Measurements from ENCODE around the gene NIP7.
"Not testable (repeated sequence)": the region's sequence is repeated elsewhere in the genome, so short reads cannot be mapped to it uniquely, and the experiment has no call there.

Gene NIP7

GRCh38 chr16:69346683-69347082 lies 7.1 kb downstream of the NIP7 start:
- DNase-seq, result no peak

- no peak for DNase-seq
Measured at GRCh38 chr16:69348222-69348621, 8.7 kb downstream of the NIP7 start.

DNA sequence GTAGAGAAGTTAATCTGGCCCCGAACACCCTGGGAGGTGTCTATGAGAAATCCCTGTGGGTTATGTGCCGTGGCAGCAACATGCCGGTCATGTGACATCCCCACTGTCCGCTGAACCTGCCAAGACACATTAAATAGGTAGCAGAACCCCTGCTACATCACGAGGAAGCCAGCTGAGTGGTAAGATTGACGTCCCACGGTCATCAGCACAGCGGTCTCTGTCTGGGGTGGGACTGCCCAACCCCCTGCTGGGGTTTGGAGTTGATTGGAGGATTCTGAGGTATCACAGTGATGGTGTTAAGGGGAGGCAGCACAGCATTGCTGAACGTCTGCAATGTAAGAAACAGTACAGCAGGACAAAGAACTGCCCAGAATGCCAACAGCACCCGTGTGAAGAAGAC lies 10.0 kb downstream of the NIP7 start:
- DNase-seq, result no peak

GRCh38 chr16:69350536-69351133 lies 11.1 kb downstream of the NIP7 start:
- no peak for DNase-seq

DNA sequence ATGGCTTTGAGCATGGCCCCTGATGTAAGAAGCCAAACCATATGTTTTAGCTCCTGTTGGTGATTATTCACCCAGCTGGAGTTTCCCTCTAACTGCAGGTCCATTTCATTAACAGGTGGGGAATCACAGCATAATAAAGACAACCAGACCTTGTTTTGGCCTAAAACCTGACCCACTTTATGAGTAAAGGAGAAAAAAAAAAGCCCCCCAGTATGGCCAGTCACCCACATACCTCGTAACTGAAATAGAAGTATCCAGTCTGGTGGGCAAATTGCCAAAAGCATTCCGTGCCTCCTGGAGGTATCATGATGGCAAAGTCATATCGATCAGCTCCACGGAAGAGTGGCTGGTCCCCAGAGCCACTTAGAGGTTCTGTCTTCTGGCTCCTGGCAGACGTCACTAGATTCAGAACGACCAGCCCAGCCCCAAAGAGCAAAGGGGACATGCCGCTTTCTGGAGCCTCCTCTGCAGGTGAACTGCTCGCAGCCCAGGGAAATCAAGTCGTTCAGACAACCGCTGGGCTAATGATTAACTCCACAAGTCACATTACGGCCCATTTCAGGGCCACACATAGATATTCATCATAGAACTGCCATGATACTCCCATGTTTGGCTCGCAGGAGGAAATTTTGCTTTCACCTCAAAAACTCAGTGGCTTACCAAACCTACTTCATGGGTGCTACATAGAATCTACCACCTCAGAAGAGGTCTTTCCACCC lies 11.9 kb downstream of the NIP7 start, which contains the start of gene TMED6:
Gene TMED6 (minus strand): TSS at position 478 of the 719 bp plus-strand sequence. CDS start 33 bp downstream, at position 445.
- DNase-seq, result no peak

DNA sequence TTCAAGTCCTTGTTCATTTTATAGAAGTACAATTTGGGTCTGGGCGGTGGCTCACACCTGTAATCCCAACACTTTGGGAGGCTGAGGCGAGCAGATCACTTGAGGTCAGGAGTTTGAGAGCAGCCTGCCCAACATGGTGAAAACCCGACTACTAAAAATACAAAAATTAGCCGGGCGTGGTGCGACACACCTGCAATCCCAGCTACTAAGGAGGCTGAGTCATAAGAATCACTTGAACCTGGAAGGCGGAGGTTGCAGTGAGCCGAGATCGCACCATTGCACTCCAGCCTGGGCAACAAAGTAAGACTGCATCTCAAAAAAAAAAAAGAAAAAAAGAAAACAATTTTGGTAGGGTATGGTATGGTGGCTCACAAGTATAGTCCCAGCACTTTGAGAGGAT lies 20.5 kb downstream of the NIP7 start:
- not testable (repeated sequence) for DNase-seq

GRCh38 chr16:69363281-69363717 lies 23.7 kb downstream of the NIP7 start:
- no peak for DNase-seq

- DNase-seq, result no peak
Measured at GRCh38 chr16:69364088-69364487, 24.5 kb downstream of the NIP7 start.

- no peak for DNase-seq
Measured at GRCh38 chr16:69365901-69366300, 26.3 kb downstream of the NIP7 start.

- peak in 1 of 2 donors; percentile 35 for DNase-seq
Measured at GRCh38 chr16:69366431-69366830, 26.9 kb downstream of the NIP7 start.

DNA sequence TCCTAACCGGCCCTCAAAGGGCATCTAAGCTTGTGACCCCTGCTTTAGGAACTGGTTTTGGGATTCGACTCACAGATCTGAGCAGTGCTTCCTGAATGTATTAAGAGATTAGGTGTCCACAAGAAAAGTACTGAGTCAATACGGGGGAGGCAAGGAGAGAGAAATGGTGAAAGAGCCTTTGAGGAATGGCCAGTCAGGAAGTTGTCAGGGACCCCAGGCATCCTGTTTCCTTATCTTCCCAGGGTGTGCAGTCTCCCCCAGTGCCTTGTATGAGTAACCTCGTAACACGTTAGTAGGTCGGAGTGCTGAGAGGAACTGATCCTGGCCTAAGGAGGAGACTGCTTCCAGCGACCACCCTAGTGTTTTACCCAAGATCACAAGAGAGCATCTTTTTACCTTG lies 28.4 kb downstream of the NIP7 start:
- DNase-seq, result no peak

DNA sequence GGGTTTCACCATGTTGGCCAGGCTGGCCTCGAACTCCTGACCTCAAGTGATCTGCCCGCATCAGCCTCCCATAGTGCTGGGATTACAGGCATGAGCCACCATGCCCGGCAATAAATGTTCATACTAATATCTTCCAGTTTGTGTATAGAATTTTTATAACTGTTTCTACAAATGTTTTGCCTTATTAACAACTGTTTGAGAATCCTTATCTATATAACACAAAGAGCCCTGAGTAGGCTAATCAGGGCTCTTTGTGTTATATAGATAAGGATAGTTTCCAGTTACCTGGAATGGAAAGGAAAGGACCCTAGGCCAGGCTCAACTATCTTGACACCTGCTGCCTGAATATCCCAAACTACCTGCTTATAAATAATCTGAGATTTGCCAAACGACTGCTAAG lies 29.3 kb downstream of the NIP7 start:
- DNase-seq, result no peak

GRCh38 chr16:69371564-69371963 lies 32.0 kb downstream of the NIP7 start:
- no peak for DNase-seq

- no peak for DNase-seq
Measured at GRCh38 chr16:69373019-69373418, 33.4 kb downstream of the NIP7 start.

GRCh38 chr16:69376393-69377059 lies 37.0 kb downstream of the NIP7 start:
- DNase-seq, result no peak

GRCh38 chr16:69378036-69378435 lies 38.5 kb downstream of the NIP7 start:
- no peak for DNase-seq

DNA sequence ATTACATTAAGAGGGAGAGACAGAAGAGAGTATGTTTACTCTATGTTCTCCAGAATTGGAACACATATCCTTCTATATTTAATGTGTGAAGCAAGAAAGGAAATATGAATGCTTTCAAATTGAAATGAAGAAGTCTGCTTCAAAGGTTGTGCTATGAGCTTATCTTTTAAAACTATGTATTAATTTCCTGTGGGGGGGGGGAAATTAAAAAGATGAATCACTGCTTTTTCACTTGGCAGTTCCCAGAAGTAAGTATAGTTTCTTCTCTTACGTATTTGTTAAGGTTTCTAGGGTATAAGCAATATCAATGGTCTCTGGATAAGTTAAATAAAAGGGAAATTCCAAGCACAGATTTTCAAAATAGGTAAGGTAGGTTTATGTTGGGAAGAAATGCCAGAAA lies 39.2 kb downstream of the NIP7 start:
- DNase-seq, result no peak

DNA sequence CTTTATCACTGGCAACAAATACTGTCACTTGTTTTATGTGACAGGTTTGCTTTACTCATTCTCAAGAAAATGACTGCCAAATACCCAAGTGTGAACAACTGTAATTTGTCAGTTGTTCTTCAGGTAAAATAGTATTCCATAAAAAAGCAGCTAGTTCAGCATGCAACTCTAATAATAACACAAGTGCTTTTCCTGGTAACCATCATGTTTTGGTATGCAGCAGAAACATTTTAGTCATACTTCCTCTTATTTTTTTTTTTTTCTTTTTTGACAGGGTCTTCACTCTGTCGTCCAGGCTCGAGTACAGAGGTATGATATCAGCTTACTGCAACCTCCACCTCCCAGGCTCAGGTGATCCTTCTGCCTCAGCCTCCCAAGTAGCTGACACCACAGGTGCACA lies 41.7 kb downstream of the NIP7 start:
- DNase-seq, result no peak

- no peak for DNase-seq
Measured at GRCh38 chr16:69382421-69382820, 42.8 kb downstream of the NIP7 start.

DNA sequence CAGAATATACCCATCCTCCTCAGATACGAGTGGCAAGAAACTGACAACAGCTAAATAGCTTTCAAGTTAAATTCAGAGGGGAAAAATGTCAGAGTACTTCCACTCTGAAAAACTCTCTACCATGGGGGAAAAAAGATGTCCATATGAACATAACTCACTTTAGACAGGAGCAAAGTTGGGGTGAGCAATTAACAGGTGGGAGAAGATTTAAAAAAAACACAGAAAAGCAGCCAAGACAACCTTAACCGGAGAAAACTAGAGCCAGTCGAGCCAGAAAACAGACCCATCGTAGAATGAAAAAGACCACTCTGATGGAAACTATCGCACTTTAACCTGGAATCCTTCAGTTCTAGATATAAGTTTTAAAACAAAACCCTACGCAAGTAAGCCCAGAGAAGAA lies 45.4 kb downstream of the NIP7 start:
- no peak for DNase-seq

DNA sequence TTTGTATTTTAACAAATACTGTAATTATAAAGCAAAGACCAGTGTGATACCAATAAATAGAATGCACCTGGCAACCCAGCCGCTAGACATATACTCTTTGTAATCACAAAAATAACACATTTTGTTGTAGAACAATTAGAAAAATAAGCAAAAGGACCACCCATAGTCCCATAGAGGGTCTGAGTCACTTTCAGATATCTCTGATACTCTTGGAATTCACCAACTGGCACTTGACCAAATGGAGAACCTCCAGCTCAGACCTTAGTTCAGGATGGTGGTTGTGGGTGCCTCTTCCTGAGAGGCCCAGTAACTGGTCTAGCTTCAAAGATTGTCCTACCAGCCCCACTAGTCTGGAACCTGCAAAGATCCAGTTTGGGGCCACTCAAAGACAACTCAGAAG lies 47.0 kb downstream of the NIP7 start:
- DNase-seq, result no peak

Data from stimulated activated CD4-positive, alpha-beta T cell treated with anti-CD3 and anti-CD28 coated beads, Interleukin-2, amount 100 ng/mL, for 24 hours (primary cell).